Esophagus (tissue), 2 donors: ENCODE data around the gene CDCA5. TPM values are rescaled to one million over a fixed set of nuclear protein-coding genes. Genes with fewer than 3 reads are reported as not detected.

Experiments used
- H3K27ac ChIP-seq, 2 donors: one replicate each; pipeline ENCODE4 v1.5.1; 2013; ENCODE audit warnings: low read depth in 2 of 2, mild to moderate bottlenecking in 2 of 2, inconsistent platforms in 1 of 2, low read length in 1 of 2, moderate library complexity in 1 of 2
- H3K27me3 ChIP-seq, 2 donors: one replicate each; pipeline ENCODE4 v1.6.1; 2013; ENCODE audit warnings: low read length in 2 of 2, control low read depth in 1 of 2, mild to moderate bottlenecking in 1 of 2; ENCODE audit not compliant: insufficient read depth in 2 of 2, control insufficient read depth in 1 of 2
- H3K36me3 ChIP-seq, 2 donors: one replicate each; pipeline ENCODE4 v1.6.1; 2013; ENCODE audit warnings: low read length in 1 of 2; ENCODE audit not compliant: control insufficient read depth in 2 of 2, insufficient read depth in 2 of 2
- H3K4me1 ChIP-seq, 2 donors: one replicate each; pipeline ENCODE4 v1.6.1; 2013; ENCODE audit warnings: low read length in 1 of 2; ENCODE audit not compliant: control insufficient read depth in 2 of 2, insufficient read depth in 2 of 2
- H3K4me3 ChIP-seq, 2 donors: one replicate each; pipeline ENCODE4 v1.5.1; 2013; ENCODE audit warnings: low read length in 2 of 2, mild to moderate bottlenecking in 2 of 2, low read depth in 1 of 2, moderate library complexity in 1 of 2
- H3K9me3 ChIP-seq, 2 donors: one replicate each; pipeline ENCODE4 v1.6.1; 2013; ENCODE audit warnings: mild to moderate bottlenecking in 2 of 2, low read depth in 1 of 2, low read length in 1 of 2, moderate library complexity in 1 of 2; ENCODE audit not compliant: control insufficient read depth in 2 of 2, insufficient read depth in 1 of 2
- WGBS, 2 donors: extraction: QIAGEN DNeasy Blood & Tissue Kit; methylation state at CpG; one replicate each; pipeline ENCODE4 v1.1.7; 2013; 5-methylcytosine and 5-hydroxymethylcytosine counted together
- polyA plus RNA-seq, 2 donors: library from polyadenylated mRNA; stranded (reverse); fragments of 200-250 nt; gene quantifications; one replicate each; pipeline ENCODE4 v1.2.3, GENCODE V29; 2013
- donor health status: healthy with polysubstance abuse.
- donor health status: Bipolar disorder and iron deficiency.

The CDCA5 gene
- polyA plus RNA-seq, 2 donors = 4.3 to 8.8 TPM

- no peak overlapping the region for H3K4me3 ChIP-seq
- no peaks in the 10 kb centered on the region for H3K27me3 ChIP-seq
- no peak overlapping the region for H3K27ac ChIP-seq
- H3K9me3 ChIP-seq = no peaks in the 10 kb centered on the region
- no peaks in the 10 kb centered on the region for H3K4me1 ChIP-seq
- H3K36me3 ChIP-seq = peaks cover 14 to 37% of the 10 kb centered on the region in 2 donors
- 84 to 91% methylated on average over 2 of the region's 2 CpGs for WGBS, 2 donors
These were observed 49.4 kb downstream of the CDCA5 start for GRCh38 chr11:65034423-65034822.

- Histone ChIP-seq H3K36me3 (peaks cover 14 to 26% of the 10 kb centered on the region in 2 donors), H3K9me3 (no peaks in the 10 kb centered on the region), H3K27ac (no peak overlapping the region), H3K4me3 (no peak overlapping the region), H3K4me1 (no peaks in the 10 kb centered on the region), H3K27me3 (no peaks in the 10 kb centered on the region)
- WGBS, 2 donors = 82 to 86% methylated on average over 13 of the region's 13 CpGs
These were observed 51.6 kb downstream of the CDCA5 start for GRCh38 chr11:65032216-65032615.

Other genes starting within 250 kb of the CDCA5 start
- gene CDC42BPG, start 239.4 kb downstream of the CDCA5 start, polyA plus RNA-seq = 10 to 100 TPM; 17.5 to 30.7 TPM
- 10 to 100 TPM; 16.1 to 28.7 TPM for gene EHD1, start 205.4 kb downstream of the CDCA5 start, polyA plus RNA-seq
- 10 to 100 TPM; 10.4 to 11.4 TPM for gene ATG2A, start 166.8 kb downstream of the CDCA5 start, polyA plus RNA-seq
- 10 to 100 TPM in 1 of 2 donors, 1 to 10 TPM in 1; 6.6 to 11.0 TPM for gene PPP2R5B, start 159.4 kb downstream of the CDCA5 start, polyA plus RNA-seq
- gene GPHA2, start 148.1 kb downstream of the CDCA5 start, polyA plus RNA-seq = not detected
- not detected for gene MAJIN, start 111.9 kb downstream of the CDCA5 start, polyA plus RNA-seq
- gene BATF2, start 87.1 kb downstream of the CDCA5 start, polyA plus RNA-seq = under 1 TPM; 0.22 to 0.35 TPM
- gene ARL2, start 69.9 kb downstream of the CDCA5 start, polyA plus RNA-seq = 10 to 100 TPM; 44.5 to 68.6 TPM
- 10 to 100 TPM; 14.7 to 15.6 TPM for gene SNX15, start 56.6 kb downstream of the CDCA5 start, polyA plus RNA-seq
- 10 to 100 TPM in 1 of 2 donors, 1 to 10 TPM in 1; 6.2 to 12.1 TPM for gene SAC3D1, start 42.8 kb downstream of the CDCA5 start, polyA plus RNA-seq
- gene NAALADL1, start 25.5 kb downstream of the CDCA5 start, polyA plus RNA-seq = 1 to 10 TPM; 3.0 to 6.0 TPM
- 10 to 100 TPM; 30.6 to 30.9 TPM for gene ZFPL1, start 182 bp upstream of the CDCA5 start, polyA plus RNA-seq
- gene VPS51, start 12.2 kb upstream of the CDCA5 start, polyA plus RNA-seq = 10 to 100 TPM; 62.3 to 70.4 TPM
- gene TM7SF2, start 27.8 kb upstream of the CDCA5 start, polyA plus RNA-seq = 10 to 100 TPM; 48.3 to 68.3 TPM
- 10 to 100 TPM; 12.4 to 13.3 TPM for gene ZNHIT2, start 33.7 kb upstream of the CDCA5 start, polyA plus RNA-seq
- gene FAU, start 38.1 kb upstream of the CDCA5 start, polyA plus RNA-seq = 100 to 1,000 TPM; 789 to 817 TPM
- gene MRPL49, start 38.3 kb upstream of the CDCA5 start, polyA plus RNA-seq = 10 to 100 TPM; 18.9 to 44.3 TPM
- 10 to 100 TPM; 16.4 to 17.8 TPM for gene SYVN1, start 50.5 kb upstream of the CDCA5 start, polyA plus RNA-seq
- not detected for gene SPDYC, start 86.2 kb upstream of the CDCA5 start, polyA plus RNA-seq
- 100 to 1,000 TPM; 323 to 450 TPM for gene CAPN1, start 97.9 kb upstream of the CDCA5 start, polyA plus RNA-seq
- 1 to 10 TPM; 8.5 to 9.2 TPM for gene POLA2, start 177.9 kb upstream of the CDCA5 start, polyA plus RNA-seq
- 1 to 10 TPM; 4.4 to 4.7 TPM for gene CDC42EP2, start 230.8 kb upstream of the CDCA5 start, polyA plus RNA-seq
- 10 to 100 TPM; 12.2 to 17.4 TPM for gene DPF2, start 249.8 kb upstream of the CDCA5 start, polyA plus RNA-seq